IMR-90 (cell line): ENCODE results near the gene ITSN2. TPM values are rescaled to one million over a fixed set of nuclear protein-coding genes. Genes with fewer than 3 reads are reported as not detected.

ENCODE experiments used
- ATAC-seq: fragments of 200-7000 bp; cut with Tn5 transposase; 2 replicates; pipeline ENCODE4 v1.9.1; 2020; ENCODE audit warnings: low read depth, mild to moderate bottlenecking, moderate library complexity
- BruUV-seq: library from RNA; stranded (reverse); fragments of 400-500 nt; replicated peaks from 2 replicates; lab custom pipeline; 2021; lab: Mats Ljungman, UMichigan
- CTCF ChIA-PET: fragments of 300-600 bp; formaldehyde crosslinking; extraction: SDS; loops from one replicate; lab custom pipeline; 2021; ENCODE audit warnings: antibody characterized with exemption; lab: Yijun Ruan, JAX
- POLR2A ChIA-PET: fragments of 300-600 bp; sonication (Branson Sonifier 250); formaldehyde crosslinking; loops from one replicate; lab custom pipeline; 2022; ENCODE audit warnings: antibody characterized with exemption; ENCODE audit not compliant: unreplicated experiment; lab: Charles Lee
- DNase-seq: peaks from one replicate; pipeline ENCODE4 v3.0.0; 2013
- H2AFZ ChIP-seq: replicated peaks from 2 replicates; pipeline ENCODE3; 2013; ENCODE audit warnings: low read length, mild to moderate bottlenecking; ENCODE audit not compliant: poor library complexity
- H2AK5ac ChIP-seq: 2 replicates; pipeline ENCODE4 v1.6.1; 2013; ENCODE audit warnings: low read depth, low read length, inconsistent platforms
- H2AK9ac ChIP-seq: replicated peaks from 2 replicates; pipeline ENCODE3; 2013; ENCODE audit warnings: mild to moderate bottlenecking, low read depth, low read length, moderate library complexity; ENCODE audit not compliant: poor library complexity
- H2BK120ac ChIP-seq: 2 replicates; pipeline ENCODE4 v1.6.1; 2013; ENCODE audit warnings: low read depth, low read length, inconsistent platforms
- H2BK15ac ChIP-seq: 3 replicates; pipeline ENCODE4 v1.6.1; 2013; ENCODE audit warnings: low read depth, low read length, inconsistent platforms
- H2BK20ac ChIP-seq: 2 replicates; pipeline ENCODE4 v1.6.1; 2013; ENCODE audit warnings: low read depth, mild to moderate bottlenecking, inconsistent platforms, low read length, moderate library complexity
- H2BK5ac ChIP-seq: 2 replicates; pipeline ENCODE4 v1.6.1; 2013; ENCODE audit warnings: mild to moderate bottlenecking, low read depth, low read length, inconsistent platforms; ENCODE audit not compliant: poor library complexity, severe bottlenecking
- H3K14ac ChIP-seq: replicated peaks from 2 replicates; pipeline ENCODE4 v1.6.1; 2013; ENCODE audit warnings: low read depth, low read length, inconsistent platforms
- H3K18ac ChIP-seq: 2 replicates; pipeline ENCODE4 v1.6.1; 2013; ENCODE audit warnings: low read depth, low read length, control low read depth
- H3K23ac ChIP-seq: 2 replicates; pipeline ENCODE4 v1.6.1; 2013; ENCODE audit warnings: low read depth, low read length, inconsistent platforms
- H3K27ac ChIP-seq: 2 replicates; pipeline ENCODE4 v1.5.1; 2013; ENCODE audit warnings: mild to moderate bottlenecking, control low read depth, low read length; ENCODE audit not compliant: insufficient read depth
- H3K27me3 ChIP-seq: 2 replicates; pipeline ENCODE4 v1.6.1; 2013; ENCODE audit warnings: low read length; ENCODE audit not compliant: control insufficient read depth, insufficient read depth
- H3K36me3 ChIP-seq: 2 replicates; pipeline ENCODE4 v1.6.1; 2013; ENCODE audit warnings: low read length, mixed read lengths; ENCODE audit not compliant: control insufficient read depth, insufficient read depth
- H3K4ac ChIP-seq: 2 replicates; pipeline ENCODE4 v1.6.1; 2013; ENCODE audit warnings: low read depth, low read length, inconsistent platforms
- H3K4me1 ChIP-seq: 2 replicates; pipeline ENCODE4 v1.6.1; 2013; ENCODE audit warnings: low read length, mixed read lengths; ENCODE audit not compliant: control insufficient read depth, insufficient read depth
- H3K4me2 ChIP-seq: 2 replicates; pipeline ENCODE4 v1.6.1; 2013; ENCODE audit warnings: low read depth, mild to moderate bottlenecking, control low read depth, low read length, moderate library complexity
- H3K4me3 ChIP-seq: 2 replicates; pipeline ENCODE4 v1.5.1; 2013; ENCODE audit warnings: low read depth, mild to moderate bottlenecking, control low read depth, low read length, moderate library complexity; ENCODE audit not compliant: insufficient read depth
- H3K56ac ChIP-seq: 2 replicates; pipeline ENCODE4 v1.6.1; 2013; ENCODE audit warnings: low read length, inconsistent platforms; ENCODE audit not compliant: insufficient read depth; ENCODE audit errors: extremely low read depth
- H3K79me1 ChIP-seq, 2 experiments: 2 replicates each; pipeline ENCODE4 v1.6.1; 2013; ENCODE audit warnings: low read length in 2 of 2, inconsistent platforms in 1 of 2, low read depth in 1 of 2
- H3K9ac ChIP-seq: 2 replicates; pipeline ENCODE4 v1.6.1; 2013; ENCODE audit warnings: low read depth, low read length, control low read depth
- H3K9me1 ChIP-seq: 2 replicates; pipeline ENCODE4 v1.6.1; 2013; ENCODE audit warnings: low read length, inconsistent platforms; ENCODE audit not compliant: insufficient read depth
- H3K9me3 ChIP-seq: 2 replicates; pipeline ENCODE4 v1.6.1; 2013; ENCODE audit warnings: low read length; ENCODE audit not compliant: control insufficient read depth, insufficient read depth
- H4K20me1 ChIP-seq: 2 replicates; pipeline ENCODE4 v1.6.1; 2013; ENCODE audit warnings: low read length, inconsistent platforms; ENCODE audit not compliant: insufficient read depth
- H4K5ac ChIP-seq: 2 replicates; pipeline ENCODE4 v1.6.1; 2013; ENCODE audit warnings: mild to moderate bottlenecking, low read depth, low read length, control low read depth
- H4K8ac ChIP-seq, 2 experiments: 2 replicates each; pipeline ENCODE4 v1.6.1; 2013; ENCODE audit warnings: low read depth in 2 of 2, low read length in 2 of 2, control low read depth in 1 of 2, inconsistent platforms in 1 of 2
- H4K91ac ChIP-seq: 2 replicates; pipeline ENCODE4 v1.6.1; 2013; ENCODE audit warnings: low read depth, low read length, inconsistent platforms; ENCODE audit not compliant: insufficient read depth
- CEBPB ChIP-seq: IDR thresholded peaks from 2 replicates; pipeline ENCODE4 v1.6.1; 2012; ENCODE audit warnings: low read depth, low read length, improper control_type of control experiment
- CHD1 ChIP-seq: IDR thresholded peaks from 2 replicates; pipeline ENCODE4 v1.6.1; 2012; ENCODE audit warnings: low read depth, low read length, improper control_type of control experiment
- MXI1 ChIP-seq: IDR thresholded peaks from 2 replicates; pipeline ENCODE4 v1.6.1; 2012; ENCODE audit warnings: low read depth, mild to moderate bottlenecking, low read length, moderate library complexity, borderline replicate concordance
- RCOR1 ChIP-seq: IDR thresholded peaks from 2 replicates; pipeline ENCODE4 v1.6.1; 2012; ENCODE audit warnings: mild to moderate bottlenecking, low read length, improper control_type of control experiment; ENCODE audit not compliant: insufficient replicate concordance
- RFX5 ChIP-seq: IDR thresholded peaks from 2 replicates; pipeline ENCODE4 v1.8.0; 2012; ENCODE audit warnings: low read depth, mild to moderate bottlenecking, low read length, moderate library complexity
- WGBS, 2 experiments: methylation state at CpG; one replicate each; pipeline versions ENCODE4 v1.1.5 to v1.1.7; 2013; ENCODE audit warnings: missing lambda C conversion rate in 2 of 2; ENCODE audit not compliant: insufficient read length in 1 of 2; ENCODE audit errors: extremely low coverage in 2 of 2; 5-methylcytosine and 5-hydroxymethylcytosine counted together
- dilution Hi-C: fragments of 300-500 bp; cut with HindIII; formaldehyde crosslinking; loops from one replicate; pipeline ENCODE4 v1.14.3; 2018; ENCODE audit warnings: low sequenced_read_pairs; ENCODE audit not compliant: unreplicated experiment
- in situ Hi-C: fragments of 300-500 bp; cut with MboI; formaldehyde crosslinking; loops from 3 replicates; pipeline ENCODE4 v1.14.3; 2019; ENCODE audit warnings: low sequenced_read_pairs, inconsistent platforms, mixed read lengths
- intact Hi-C: fragments of 100-400 bp; cut with micrococcal nuclease; formaldehyde crosslinking; loops from 2 replicates; pipeline ENCODE4 v1.10.0; 2022
- polyA plus RNA-seq, 3 experiments: library from polyadenylated mRNA; depleted of rRNA; stranded (reverse); fragments of >200 nt; gene quantifications; 2 replicates each; pipeline ENCODE4 v1.2.3, GENCODE V29; 2012; ENCODE audit warnings: low replicate concordance in 1 of 3
- total RNA-seq: library from RNA; depleted of rRNA; stranded (reverse); fragments of >200 nt; gene quantifications from 2 replicates; pipeline ENCODE4 v1.2.3, GENCODE V29; 2012

Gene ITSN2
- total and polyA plus RNA-seq, 2 of the 4 experiments (the other 2 are of a cell fraction) = 10.7 to 17.2 TPM

- no TSS peak for BruUV-seq
- H2BK120ac ChIP-seq = no peak overlapping the region
- no peak overlapping the region for H3K27ac ChIP-seq
- WGBS, 2 experiments = no CpG with 5 or more reads among the region's 1 CpG
- no peak overlapping the region for H3K4me3 ChIP-seq
- no peak overlapping the region for H2BK20ac ChIP-seq
- intact Hi-C loops = no loop called here
- H3K9me3 ChIP-seq = no peaks in the 10 kb centered on the region
- H3K4me1 ChIP-seq = peaks cover 2% of the 10 kb centered on the region; the same call in 1 of the 2 replicates
- dilution Hi-C loops = no loop called here
- no peak overlapping the region for H3K14ac ChIP-seq
- peaks cover 17% of the 10 kb centered on the region for H4K20me1 ChIP-seq
- H3K79me1 ChIP-seq = peaks cover 40 to 47% of the 10 kb centered on the region in 2 experiments
- in situ Hi-C loops = no loop called here
- H4K8ac ChIP-seq = no peak overlapping the region
- POLR2A ChIA-PET = no interaction called here
- H3K27me3 ChIP-seq = no peaks in the 10 kb centered on the region
- H2AK5ac ChIP-seq = no peak overlapping the region
- H2BK15ac ChIP-seq = no peak overlapping the region
- no peaks in the 10 kb centered on the region for H3K36me3 ChIP-seq
- CTCF ChIA-PET = no interaction called here
- DNase-seq = no peak
- no peak overlapping the region for H2BK5ac ChIP-seq
- H3K56ac ChIP-seq = no peak overlapping the region
- TF ChIP-seq RFX5 = no peak
- no peak for TF ChIP-seq RCOR1
- no peak for TF ChIP-seq CEBPB
- no peak for TF ChIP-seq MXI1
- TF ChIP-seq CHD1 = no peak
- no peak overlapping the region for H2AK9ac ChIP-seq
- H4K5ac ChIP-seq = no peak overlapping the region
- no peaks in the 10 kb centered on the region for H3K9me1 ChIP-seq
- H2AFZ ChIP-seq = no peak overlapping the region
- H3K23ac ChIP-seq = no peak overlapping the region
- peak; percentile 37; the same call in 1 of the 2 replicates for ATAC-seq
- H3K4ac ChIP-seq = no peak overlapping the region
- no peak overlapping the region for H3K9ac ChIP-seq
- no peak overlapping the region for H4K91ac ChIP-seq
- no peak overlapping the region for H3K4me2 ChIP-seq
- H3K18ac ChIP-seq = no peak overlapping the region
Observed at GRCh38 chr2:24337890-24338289, 22.4 kb downstream of the ITSN2 start.
